Measurements from ENCODE around the gene TNS3.
A peak's percentile ranks its signal among the peaks of the same experiment; 100 is the strongest.

TNS3 gene

GRCh38 chr7:47484923-47485639 is 96.8 kb downstream of the TNS3 start:
- TF ChIP-seq CTCF (IDR thresholded peaks at IDR 0.05; ENCODE audit: low read depth, low read length, poor library complexity, severe bottlenecking) (no peak), EZH2phosphoT487 (IDR thresholded peaks at IDR 0.05; ENCODE audit: borderline replicate concordance, low read length) (no peak)
- H3K4me1 ChIP-seq (ENCODE audit: control insufficient read depth, low read length), result peaks cover 30% of the 10 kb centered on the region

GRCh38 chr7:47484457-47484856 is 97.5 kb downstream of the TNS3 start:
- no peaks in the 10 kb centered on the region for H3F3A ChIP-seq (ENCODE audit: control insufficient read depth, insufficient read depth)
- no peaks in the 10 kb centered on the region for H3K27me3 ChIP-seq (ENCODE audit: control insufficient read depth, low read length)
- no peaks in the 10 kb centered on the region for H3K9me3 ChIP-seq (ENCODE audit: control insufficient read depth, insufficient read depth, low read length)
- H3K4me1 ChIP-seq (ENCODE audit: control insufficient read depth, low read length), result peaks cover 32% of the 10 kb centered on the region
- no peak overlapping the region for H3K4me3 ChIP-seq (ENCODE audit: low read length)
- H3K27ac ChIP-seq (ENCODE audit: low read depth, low read length), result no peak overlapping the region
- no peaks in the 10 kb centered on the region for H3K36me3 ChIP-seq (ENCODE audit: control insufficient read depth, low read length)
- no peaks in the 10 kb centered on the region for H3K9me2 ChIP-seq (replicated peaks; ENCODE audit: control insufficient read depth, low read length)
- H3K79me2 ChIP-seq (ENCODE audit: control insufficient read depth, low read length), result no peaks in the 10 kb centered on the region
- H4K20me1 ChIP-seq (ENCODE audit: control insufficient read depth, insufficient read depth, low read depth, low read length), result no peaks in the 10 kb centered on the region
- TF ChIP-seq CTCF (IDR thresholded peaks at IDR 0.05; ENCODE audit: low read depth, low read length, poor library complexity, severe bottlenecking) (no peak), EZH2phosphoT487 (IDR thresholded peaks at IDR 0.05; ENCODE audit: borderline replicate concordance, low read length) (no peak)
- no peak overlapping the region for H3K4me2 ChIP-seq (ENCODE audit: low read length)

More at GRCh38 chr7:47484923-47485639, 96.8 kb downstream of the TNS3 start:
- Histone ChIP-seq H3K4me2 (ENCODE audit: low read length) (no peak overlapping the region), H3K27ac (ENCODE audit: low read depth, low read length) (no peak overlapping the region), H3F3A (ENCODE audit: control insufficient read depth, insufficient read depth) (no peaks in the 10 kb centered on the region), H3K79me2 (ENCODE audit: control insufficient read depth, low read length) (no peaks in the 10 kb centered on the region), H3K9me2 (replicated peaks; ENCODE audit: control insufficient read depth, low read length) (no peaks in the 10 kb centered on the region), H4K20me1 (ENCODE audit: control insufficient read depth, insufficient read depth, low read depth, low read length) (no peaks in the 10 kb centered on the region), H3K4me3 (ENCODE audit: low read length) (no peak overlapping the region), H3K36me3 (ENCODE audit: control insufficient read depth, low read length) (no peaks in the 10 kb centered on the region), H3K9me3 (ENCODE audit: control insufficient read depth, insufficient read depth, low read length) (no peaks in the 10 kb centered on the region), H3K27me3 (ENCODE audit: control insufficient read depth, low read length) (no peaks in the 10 kb centered on the region)

- Histone ChIP-seq H3K36me3 (ENCODE audit: control insufficient read depth, low read length) (no peaks in the 10 kb centered on the region), H3K4me3 (ENCODE audit: low read length) (no peak overlapping the region), H3K79me2 (ENCODE audit: control insufficient read depth, low read length) (no peaks in the 10 kb centered on the region), H3K9me2 (replicated peaks; ENCODE audit: control insufficient read depth, low read length) (no peaks in the 10 kb centered on the region), H3K27ac (ENCODE audit: low read depth, low read length) (no peak overlapping the region), H3K9me3 (ENCODE audit: control insufficient read depth, insufficient read depth, low read length) (no peaks in the 10 kb centered on the region), H3K4me1 (ENCODE audit: control insufficient read depth, low read length) (peaks cover 32% of the 10 kb centered on the region), H3K4me2 (ENCODE audit: low read length) (no peak overlapping the region), H3F3A (ENCODE audit: control insufficient read depth, insufficient read depth) (no peaks in the 10 kb centered on the region), H3K27me3 (ENCODE audit: control insufficient read depth, low read length) (no peaks in the 10 kb centered on the region), H4K20me1 (ENCODE audit: control insufficient read depth, insufficient read depth, low read depth, low read length) (no peaks in the 10 kb centered on the region)
- no peak for TF ChIP-seq EZH2phosphoT487 (IDR thresholded peaks at IDR 0.05; ENCODE audit: borderline replicate concordance, low read length)
- peak; percentile 74 for TF ChIP-seq CTCF (IDR thresholded peaks at IDR 0.05; ENCODE audit: low read depth, low read length, poor library complexity, severe bottlenecking)
Observed at GRCh38 chr7:47483604-47484273, 98.2 kb downstream of the TNS3 start.

All from DOHH2 (cell line).